Measurements from ENCODE around the gene NOSTRIN.

GRCh38 chr2:168889635-168890005, 87.2 kb downstream of the NOSTRIN start:
- TF ChIP-seq CTCF (IDR thresholded peaks at IDR 0.05 in 4 of 5, conservative IDR thresholded peaks at IDR 0.05 in 1 of 5) (no peak), POLR2A (IDR thresholded peaks at IDR 0.05) (no peak)

Measured in gastrocnemius medialis (tissue), 4 donors.